Neural crest cell (in vitro differentiated cells): ENCODE measurements around the gene GDF10. TPM values are rescaled to one million over a fixed set of nuclear protein-coding genes. Genes with fewer than 3 reads are reported as not detected.

Source experiments
- DNase-seq: peaks from one replicate; pipeline ENCODE4 v3.0.0; 2021; ENCODE audit warnings: low read depth, mixed read lengths, low spot score
- H3K27ac Mint-ChIP-seq: one replicate; pipeline ENCODE4 v1.8.0; 2021; ENCODE audit warnings: mild to moderate bottlenecking, mixed read lengths; ENCODE audit not compliant: unreplicated experiment
- H3K27me3 Mint-ChIP-seq: 2 replicates; pipeline ENCODE4 v1.8.0; 2021; ENCODE audit warnings: low read depth, mild to moderate bottlenecking, mixed read lengths
- H3K36me3 Mint-ChIP-seq: 2 replicates; pipeline ENCODE4 v1.8.0; 2021; ENCODE audit warnings: low read depth, mild to moderate bottlenecking, mixed read lengths
- H3K4me1 Mint-ChIP-seq: 2 replicates; pipeline ENCODE4 v1.8.0; 2021; ENCODE audit warnings: mixed read lengths
- H3K4me3 Mint-ChIP-seq: one replicate; pipeline ENCODE4 v1.8.0; 2021; ENCODE audit warnings: mild to moderate bottlenecking, mixed read lengths
- H3K9me3 Mint-ChIP-seq: 2 replicates; pipeline ENCODE4 v1.8.0; 2021; ENCODE audit warnings: mixed read lengths
- total RNA-seq: library from RNA; stranded (reverse); gene quantifications from 2 replicates; pipeline ENCODE4 v1.2.1, GENCODE V29; 2021
- TF ChIP-seq, protein P1 (sequence below): fragments of 200-600 bp; sonication (generic); conservative IDR thresholded peaks from 2 replicates; pipeline ENCODE4 v1.5.0; 2021; ENCODE audit warnings: antibody characterized with exemption, mild to moderate bottlenecking

GDF10 gene
- total RNA-seq, 1 donor from 2014 or later = 2.9 TPM

DNA sequence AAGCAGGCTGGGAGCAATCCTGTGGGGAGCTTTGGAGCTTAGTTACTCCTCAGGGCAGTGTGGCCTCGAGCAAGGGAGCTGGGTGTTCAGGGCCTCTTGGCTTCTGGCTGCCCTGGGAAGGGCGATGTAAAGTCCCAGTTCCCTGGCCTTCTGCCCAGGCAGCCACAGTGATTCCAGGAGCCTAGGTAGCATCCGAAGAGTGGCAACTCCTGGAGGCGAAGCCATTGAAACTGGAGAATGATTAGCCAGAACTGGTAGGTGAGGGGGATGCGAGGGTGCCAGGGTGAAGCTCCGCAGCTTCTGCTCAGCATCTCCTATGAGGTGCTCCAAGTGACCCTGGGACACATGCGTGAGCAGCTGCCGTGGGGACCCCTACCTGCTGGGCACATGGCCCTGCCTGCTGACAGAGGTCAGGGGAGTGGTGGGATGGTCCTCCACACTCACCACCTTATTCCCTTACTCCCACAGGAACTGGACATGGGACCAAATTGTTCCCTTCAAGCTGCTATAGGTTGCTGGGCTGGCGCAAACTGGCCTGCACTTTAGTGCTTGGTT, 14.5 kb downstream of the GDF10 start:
- H3K4me1 Mint-ChIP-seq = peaks cover 4% of the 10 kb centered on the region
- no peaks in the 10 kb centered on the region for H3K36me3 Mint-ChIP-seq
- no peak overlapping the region for H3K27ac Mint-ChIP-seq
- TF ChIP-seq, protein P1, sequence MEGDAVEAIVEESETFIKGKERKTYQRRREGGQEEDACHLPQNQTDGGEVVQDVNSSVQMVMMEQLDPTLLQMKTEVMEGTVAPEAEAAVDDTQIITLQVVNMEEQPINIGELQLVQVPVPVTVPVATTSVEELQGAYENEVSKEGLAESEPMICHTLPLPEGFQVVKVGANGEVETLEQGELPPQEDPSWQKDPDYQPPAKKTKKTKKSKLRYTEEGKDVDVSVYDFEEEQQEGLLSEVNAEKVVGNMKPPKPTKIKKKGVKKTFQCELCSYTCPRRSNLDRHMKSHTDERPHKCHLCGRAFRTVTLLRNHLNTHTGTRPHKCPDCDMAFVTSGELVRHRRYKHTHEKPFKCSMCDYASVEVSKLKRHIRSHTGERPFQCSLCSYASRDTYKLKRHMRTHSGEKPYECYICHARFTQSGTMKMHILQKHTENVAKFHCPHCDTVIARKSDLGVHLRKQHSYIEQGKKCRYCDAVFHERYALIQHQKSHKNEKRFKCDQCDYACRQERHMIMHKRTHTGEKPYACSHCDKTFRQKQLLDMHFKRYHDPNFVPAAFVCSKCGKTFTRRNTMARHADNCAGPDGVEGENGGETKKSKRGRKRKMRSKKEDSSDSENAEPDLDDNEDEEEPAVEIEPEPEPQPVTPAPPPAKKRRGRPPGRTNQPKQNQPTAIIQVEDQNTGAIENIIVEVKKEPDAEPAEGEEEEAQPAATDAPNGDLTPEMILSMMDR = no peak
- no peaks in the 10 kb centered on the region for H3K27me3 Mint-ChIP-seq
- H3K9me3 Mint-ChIP-seq = peaks cover 2% of the 10 kb centered on the region
- H3K4me3 Mint-ChIP-seq = no peak overlapping the region
- no peak for DNase-seq

DNA sequence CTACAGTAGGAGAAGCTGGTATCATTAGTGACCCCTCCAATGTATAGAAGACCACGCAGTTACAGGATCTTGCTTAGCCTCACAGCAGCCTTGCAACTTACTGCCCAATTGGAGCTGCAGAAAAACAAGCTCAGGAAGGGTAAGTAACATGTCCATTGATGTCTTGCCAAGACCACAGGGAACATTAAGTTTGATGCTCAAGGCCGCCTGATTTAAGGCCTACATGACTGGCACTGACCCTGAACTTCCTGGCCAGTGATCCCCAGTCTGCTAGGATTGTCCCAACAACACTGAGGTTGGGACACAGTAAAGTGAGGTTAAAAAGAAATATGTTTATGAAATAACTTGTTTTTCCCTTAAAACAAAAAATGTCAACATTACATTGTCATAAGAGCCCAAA, 15.4 kb downstream of the GDF10 start:
- DNase-seq = no peak

DNA sequence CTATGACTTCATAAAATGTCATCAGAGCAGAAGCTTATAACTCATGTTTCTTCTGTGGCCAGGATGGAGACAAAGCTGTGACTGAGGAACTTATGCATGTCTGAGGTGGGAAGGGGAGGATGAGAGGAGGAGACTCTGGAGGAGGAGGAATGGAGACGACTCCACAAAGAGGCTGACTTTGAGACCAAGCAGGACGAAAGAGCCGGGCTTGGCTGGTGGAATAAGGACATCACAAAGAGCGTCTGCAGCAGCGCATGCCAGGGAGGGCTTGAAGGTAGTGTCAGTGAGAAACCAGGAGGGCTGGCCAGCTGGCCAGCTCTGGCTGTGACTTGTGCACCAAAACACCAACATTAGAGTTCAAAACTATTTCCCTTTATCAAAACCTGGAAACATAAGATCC, 16.1 kb downstream of the GDF10 start:
- Mint-ChIP-seq H3K4me3 (no peak overlapping the region), H3K36me3 (no peaks in the 10 kb centered on the region), H3K27ac (no peak overlapping the region), H3K27me3 (no peaks in the 10 kb centered on the region), H3K9me3 (peaks cover 2% of the 10 kb centered on the region), H3K4me1 (peaks cover 6% of the 10 kb centered on the region)
- no peak for DNase-seq
- TF ChIP-seq, protein P1 = no peak

More for the DNA sequence above, 15.4 kb downstream of the GDF10 start:
- no peaks in the 10 kb centered on the region for H3K27me3 Mint-ChIP-seq
- H3K36me3 Mint-ChIP-seq = no peaks in the 10 kb centered on the region
- H3K27ac Mint-ChIP-seq = no peak overlapping the region
- no peak overlapping the region for H3K4me3 Mint-ChIP-seq
- H3K4me1 Mint-ChIP-seq = peaks cover 4% of the 10 kb centered on the region
- H3K9me3 Mint-ChIP-seq = peaks cover 2% of the 10 kb centered on the region
- TF ChIP-seq, protein P1 = no peak

DNA sequence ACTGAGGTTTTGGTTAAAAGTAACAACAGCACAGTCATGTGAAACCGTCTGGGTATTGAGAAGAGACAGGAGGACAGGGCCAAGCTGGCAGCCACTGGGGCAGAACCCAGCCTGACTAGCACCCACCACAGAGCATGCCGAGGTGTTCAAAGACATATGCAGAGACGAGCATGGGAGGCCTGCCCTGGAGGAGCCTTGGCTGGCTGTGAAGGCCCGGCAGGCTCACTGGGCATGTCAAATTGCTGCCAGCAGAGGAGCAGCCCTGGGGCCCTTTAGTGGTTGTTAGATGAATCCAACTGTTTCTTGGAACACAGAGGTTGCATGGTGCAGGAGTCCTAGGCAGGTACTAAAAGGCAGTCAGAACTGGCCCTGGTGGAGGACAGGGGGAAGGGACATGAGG, 17.3 kb downstream of the GDF10 start:
- peaks cover 2% of the 10 kb centered on the region for H3K9me3 Mint-ChIP-seq
- no peaks in the 10 kb centered on the region for H3K36me3 Mint-ChIP-seq
- H3K27ac Mint-ChIP-seq = no peak overlapping the region
- DNase-seq = no peak
- TF ChIP-seq, protein P1 = no peak
- H3K4me3 Mint-ChIP-seq = no peak overlapping the region
- H3K4me1 Mint-ChIP-seq = peaks cover 7% of the 10 kb centered on the region
- H3K27me3 Mint-ChIP-seq = no peaks in the 10 kb centered on the region

DNA sequence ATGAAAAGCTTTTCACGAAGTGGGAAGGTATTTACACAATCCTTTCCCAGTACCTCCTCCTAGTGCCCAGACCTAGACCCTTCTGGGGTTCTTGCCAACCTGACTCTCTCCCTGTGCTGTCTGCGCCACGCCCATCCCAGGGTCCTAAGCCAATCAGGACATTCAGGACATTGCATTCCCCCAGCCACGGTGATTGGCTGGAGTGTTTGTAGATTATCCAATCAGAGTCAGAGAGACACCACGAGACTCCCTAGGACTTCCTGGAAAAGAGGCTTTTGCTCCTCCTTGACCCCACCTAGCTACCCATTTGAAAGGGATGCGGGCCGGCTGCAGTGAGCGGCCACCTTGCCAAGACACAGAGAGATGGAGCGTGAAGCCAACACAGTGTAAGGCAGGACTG, 18.7 kb downstream of the GDF10 start:
- no peak for DNase-seq
- no peaks in the 10 kb centered on the region for H3K36me3 Mint-ChIP-seq
- peaks cover 7% of the 10 kb centered on the region for H3K4me1 Mint-ChIP-seq
- no peaks in the 10 kb centered on the region for H3K27me3 Mint-ChIP-seq
- peaks cover 2% of the 10 kb centered on the region for H3K9me3 Mint-ChIP-seq
- TF ChIP-seq, protein P1 = no peak
- no peak overlapping the region for H3K4me3 Mint-ChIP-seq
- no peak overlapping the region for H3K27ac Mint-ChIP-seq
